Kidney (tissue), 14 donors: ENCODE results near the gene MAN2A1. TPM values are rescaled to one million over a fixed set of nuclear protein-coding genes. Genes with fewer than 3 reads are reported as not detected.

ENCODE experiments used
- DNase-seq, 5 donors: peaks; one replicate each; pipeline ENCODE4 v3.0.0-alpha.2; 2013 to 2020
- FAIRE-seq: peaks from 2 replicates; lab custom pipeline; 2012; peaks lifted over from hg19 to GRCh38; lab: Jason Lieb, UNC
- H3K27ac ChIP-seq, 2 donors: one replicate each; pipeline ENCODE4 v1.7.0; 2013; ENCODE audit warnings: low read depth in 2 of 2, low read length in 2 of 2, inconsistent platforms in 1 of 2
- H3K27me3 ChIP-seq: one replicate; pipeline ENCODE4 v1.7.1; 2013; ENCODE audit warnings: low read length, inconsistent platforms; ENCODE audit not compliant: control insufficient read depth, insufficient read depth
- H3K36me3 ChIP-seq, 3 donors: one replicate each; pipeline versions ENCODE4 v1.7.0 to v1.7.1; 2013; ENCODE audit warnings: low read length in 3 of 3, control low read depth in 1 of 3, inconsistent platforms in 1 of 3; ENCODE audit not compliant: insufficient read depth in 3 of 3, control insufficient read depth in 2 of 3
- H3K4me1 ChIP-seq, 3 donors: one replicate each; pipeline versions ENCODE4 v1.7.0 to v1.7.1; 2013; ENCODE audit warnings: low read length in 3 of 3, inconsistent platforms in 1 of 3, low read depth in 1 of 3; ENCODE audit not compliant: control insufficient read depth in 2 of 3, insufficient read depth in 2 of 3
- H3K4me3 ChIP-seq, 3 donors: one replicate each; pipeline versions ENCODE4 v1.7.0 to v1.8.1; 2013; ENCODE audit warnings: low read length in 3 of 3, control low read depth in 1 of 3, inconsistent platforms in 1 of 3
- H3K9ac ChIP-seq, 3 donors: one replicate each; pipeline versions ENCODE4 v1.7.0 to v1.7.1; 2013; ENCODE audit warnings: low read length in 3 of 3, control low read depth in 1 of 3, inconsistent platforms in 1 of 3
- H3K9me3 ChIP-seq, 3 donors: one replicate each; pipeline versions ENCODE4 v1.7.0 to v1.7.1; 2013; ENCODE audit warnings: low read length in 3 of 3, control low read depth in 1 of 3, inconsistent platforms in 1 of 3; ENCODE audit not compliant: control insufficient read depth in 2 of 3, insufficient read depth in 1 of 3
- CTCF ChIP-seq: IDR thresholded peaks from 3 replicates; pipeline ENCODE4 v1.5.1; 2012; ENCODE audit warnings: mild to moderate bottlenecking, moderate library complexity, borderline replicate concordance; ENCODE audit not compliant: insufficient read depth; ENCODE audit errors: extremely low read depth
- intact Hi-C: fragments of 100-400 bp; cut with DNase I; formaldehyde crosslinking; loops from one replicate; pipeline ENCODE4 v1.11.1; 2022
- polyA plus RNA-seq: library from polyadenylated mRNA; stranded (reverse); fragments of 350-450 nt; fragmentation: Illumina TruSeq; extraction: RNeasy Lipid Tissue Mini Kit (QIAGEN cat#74804); gene quantifications from one replicate; pipeline ENCODE4 v1.2.3, GENCODE V29; 2014; ENCODE audit warnings: low read depth, low replicate concordance; ENCODE audit not compliant: insufficient read depth
- total RNA-seq: library from RNA; stranded (reverse); fragmentation: NEBNext Ultra II Directional; extraction: Animal tissue kit (Norgen Biotek cat#: 25700); gene quantifications from one replicate; pipeline ENCODE4 v1.2.1, GENCODE V29; 2021
- donor health status: control.
- donor health status: control.
- donor health status: control.
- donor health status: control.
- donor health status: control.
- donor health status: DM: yes; HTN: yes; CAD: no.
- donor health status: Normal renal cell carcinoma (clear cell type).

Gene MAN2A1
- total and polyA plus RNA-seq, 2 donors from 2014 or later, result 12.7 to 69.9 TPM

- Histone ChIP-seq H3K4me1 (peaks cover 0 to 23% (median 2%) of the 10 kb centered on the region in 3 donors), H3K9ac (no peak overlapping the region), H3K36me3 (no peaks in the 10 kb centered on the region), H3K9me3 (no peaks in the 10 kb centered on the region), H3K27ac (peak overlapping the region in 1 of 2 donors; percentile 45), H3K27me3 (no peaks in the 10 kb centered on the region), H3K4me3 (peak overlapping the region in 1 of 3 donors; percentile 10)
- FAIRE-seq (no peak), DNase-seq (no peak)
- intact Hi-C loops, result no loop called here
- TF ChIP-seq CTCF, result no peak
Measured at GRCh38 chr5:109900461-109900860, 210.7 kb downstream of the MAN2A1 start.

GRCh38 chr5:109900911-109901627 lies 211.3 kb downstream of the MAN2A1 start:
- Histone ChIP-seq H3K4me3 (peak overlapping the region in 1 of 3 donors; percentile 10), H3K27me3 (no peaks in the 10 kb centered on the region), H3K27ac (peak overlapping the region in 1 of 2 donors; percentile 45), H3K9ac (no peak overlapping the region), H3K36me3 (no peaks in the 10 kb centered on the region), H3K4me1 (peaks cover 0 to 23% (median 2%) of the 10 kb centered on the region in 3 donors), H3K9me3 (no peaks in the 10 kb centered on the region)
- no peak for TF ChIP-seq CTCF
- FAIRE-seq (peak; percentile 62), DNase-seq (peak in 2 of 5 donors; percentile 11 to 15)
- intact Hi-C loops, result no loop called here

GRCh38 chr5:109901628-109901981 lies 211.9 kb downstream of the MAN2A1 start:
- no peak overlapping the region for H3K9ac ChIP-seq
- TF ChIP-seq CTCF, result no peak
- H3K4me3 ChIP-seq, result peak overlapping the region in 1 of 3 donors; percentile 20
- no peaks in the 10 kb centered on the region for H3K36me3 ChIP-seq
- H3K9me3 ChIP-seq, result no peaks in the 10 kb centered on the region
- intact Hi-C loops, result no loop called here
- DNase-seq, result no peak
- no peak for FAIRE-seq
- no peaks in the 10 kb centered on the region for H3K27me3 ChIP-seq
- H3K27ac ChIP-seq, result peak overlapping the region; percentile 16 to 26
- H3K4me1 ChIP-seq, result peaks cover 0 to 23% (median 2%) of the 10 kb centered on the region in 3 donors
